Measurements from ENCODE around the gene ZFR. TPM values are rescaled to one million over a fixed set of nuclear protein-coding genes. Genes with fewer than 3 reads are reported as not detected.
"Not testable (repeated sequence)": the region's sequence is repeated elsewhere in the genome, so short reads cannot be mapped to it uniquely, and the experiment has no call there.

ZFR gene
- polyA plus RNA-seq, 3 donors = 29.8 to 81.8 (median 62.3) TPM

GRCh38 chr5:32403760-32404159 lies 40.8 kb downstream of the ZFR start:
- Histone ChIP-seq H3K79me2 (ENCODE audit: insufficient read depth, low read length) (peaks cover 10% of the 10 kb centered on the region), H3K27me3 (ENCODE audit: control insufficient read depth in 2 of 2, insufficient read depth in 2 of 2, low read length in 2 of 2) (no peaks in the 10 kb centered on the region), H3K4me2 (replicated peaks; ENCODE audit: extremely low read depth, low read length, poor library complexity, severe bottlenecking) (no peak overlapping the region), H3K27ac (ENCODE audit: low read depth in 1 of 2, low read length in 2 of 2) (no peak overlapping the region), H4K20me1 (ENCODE audit: insufficient read depth, low read length) (peaks cover 13% of the 10 kb centered on the region), H3K4me1 (ENCODE audit: control insufficient read depth in 1 of 2, insufficient read depth in 2 of 2, low read length in 2 of 2) (no peaks in the 10 kb centered on the region), H3K9me3 (replicated peaks in 1 of 2; ENCODE audit: control insufficient read depth in 1 of 2, insufficient read depth in 1 of 2, low read length in 2 of 2) (no peaks in the 10 kb centered on the region), H3K9ac (ENCODE audit: insufficient read depth, low read length, poor library complexity, severe bottlenecking) (no peak overlapping the region), H3K4me3 (replicated peaks in 1 of 3; ENCODE audit: low read depth in 2 of 3, low read length in 3 of 3) (no peak overlapping the region), H3K36me3 (replicated peaks in 1 of 2; ENCODE audit: control insufficient read depth in 1 of 2, insufficient read depth in 2 of 2, low read length in 2 of 2) (peaks cover 99 to 100% of the 10 kb centered on the region in 2 donors), H2AFZ (ENCODE audit: insufficient read depth, low read depth, low read length, poor library complexity, severe bottlenecking) (no peak overlapping the region)
- intact Hi-C loops (cut with micrococcal nuclease) = no loop called here
- H3K4me3 Mint-ChIP-seq = no peak overlapping the region
- H3K27ac Mint-ChIP-seq = no peak overlapping the region
- H3K4me1 Mint-ChIP-seq = no peaks in the 10 kb centered on the region
- H3K36me3 Mint-ChIP-seq = peaks cover 85 to 87% of the 10 kb centered on the region in 2 donors
- WGBS (ENCODE audit: insufficient coverage) = 96% methylated on average over 3 of the region's 6 CpGs
- no peaks in the 10 kb centered on the region for H3K27me3 Mint-ChIP-seq (ENCODE audit: low read depth in 3 of 3)
- no peaks in the 10 kb centered on the region for H3K9me3 Mint-ChIP-seq
- DNase-seq = no peak
- TF ChIP-seq CTCF (IDR thresholded peaks at IDR 0.05) = no peak

GRCh38 chr5:32400401-32400800 lies 44.1 kb downstream of the ZFR start:
- no peak for TF ChIP-seq CTCF (IDR thresholded peaks at IDR 0.05)
- 100% methylated on average over 1 of the region's 1 CpG for whole genome bisulfite sequencing (ENCODE audit: insufficient coverage)
- Histone ChIP-seq H3K4me3 (replicated peaks in 1 of 3; ENCODE audit: low read depth in 2 of 3, low read length in 3 of 3) (no peak overlapping the region), H3K27me3 (ENCODE audit: control insufficient read depth in 2 of 2, insufficient read depth in 2 of 2, low read length in 2 of 2) (no peaks in the 10 kb centered on the region), H3K79me2 (ENCODE audit: insufficient read depth, low read length) (peaks cover 7% of the 10 kb centered on the region), H3K4me1 (ENCODE audit: control insufficient read depth in 1 of 2, insufficient read depth in 2 of 2, low read length in 2 of 2) (peaks cover 0 to 4% of the 10 kb centered on the region in 2 donors), H3K36me3 (replicated peaks in 1 of 2; ENCODE audit: control insufficient read depth in 1 of 2, insufficient read depth in 2 of 2, low read length in 2 of 2) (peaks cover 96 to 99% of the 10 kb centered on the region in 2 donors), H2AFZ (ENCODE audit: insufficient read depth, low read depth, low read length, poor library complexity, severe bottlenecking) (no peak overlapping the region), H3K27ac (ENCODE audit: low read depth in 1 of 2, low read length in 2 of 2) (no peak overlapping the region), H3K9ac (ENCODE audit: insufficient read depth, low read length, poor library complexity, severe bottlenecking) (no peak overlapping the region), H3K4me2 (replicated peaks; ENCODE audit: extremely low read depth, low read length, poor library complexity, severe bottlenecking) (no peak overlapping the region), H3K9me3 (replicated peaks in 1 of 2; ENCODE audit: control insufficient read depth in 1 of 2, insufficient read depth in 1 of 2, low read length in 2 of 2) (no peaks in the 10 kb centered on the region), H4K20me1 (ENCODE audit: insufficient read depth, low read length) (peaks cover 9% of the 10 kb centered on the region)
- H3K4me1 Mint-ChIP-seq = no peaks in the 10 kb centered on the region
- no peaks in the 10 kb centered on the region for H3K27me3 Mint-ChIP-seq (ENCODE audit: low read depth in 3 of 3)
- DNase-seq = no peak
- no peak overlapping the region for H3K4me3 Mint-ChIP-seq
- peaks cover 77 to 93% of the 10 kb centered on the region in 2 donors for H3K36me3 Mint-ChIP-seq
- peak overlapping the region in 5 of 7 donors; percentile 5 to 44 (median 36) for H3K27ac Mint-ChIP-seq
- peaks cover 0 to 1% (median 0%) of the 10 kb centered on the region in 7 donors for H3K9me3 Mint-ChIP-seq
- intact Hi-C loops (cut with micrococcal nuclease) = no loop called here

- H3K36me3 Mint-ChIP-seq = peaks cover 78 to 92% of the 10 kb centered on the region in 2 donors
- not testable (repeated sequence) for H3K4me1 ChIP-seq (ENCODE audit: control insufficient read depth in 1 of 2, insufficient read depth in 2 of 2, low read length in 2 of 2); H3K4me3 Mint-ChIP-seq; H3K4me3 ChIP-seq (replicated peaks in 1 of 3; ENCODE audit: low read depth in 2 of 3, low read length in 3 of 3); DNase-seq; H3K27ac ChIP-seq (ENCODE audit: low read depth in 1 of 2, low read length in 2 of 2); H3K4me1 Mint-ChIP-seq; H3K4me2 ChIP-seq (replicated peaks; ENCODE audit: extremely low read depth, low read length, poor library complexity, severe bottlenecking); H3K27me3 Mint-ChIP-seq (ENCODE audit: low read depth in 3 of 3); H4K20me1 ChIP-seq (ENCODE audit: insufficient read depth, low read length); H3K9ac ChIP-seq (ENCODE audit: insufficient read depth, low read length, poor library complexity, severe bottlenecking); H2AFZ ChIP-seq (ENCODE audit: insufficient read depth, low read depth, low read length, poor library complexity, severe bottlenecking); H3K9me3 ChIP-seq (replicated peaks in 1 of 2; ENCODE audit: control insufficient read depth in 1 of 2, insufficient read depth in 1 of 2, low read length in 2 of 2); H3K27me3 ChIP-seq (ENCODE audit: control insufficient read depth in 2 of 2, insufficient read depth in 2 of 2, low read length in 2 of 2); H3K9me3 Mint-ChIP-seq; H3K79me2 ChIP-seq (ENCODE audit: insufficient read depth, low read length)
- 100% methylated on average over 7 of the region's 10 CpGs for WGBS (ENCODE audit: insufficient coverage)
- peak overlapping the region in 1 of 7 donors; percentile 62 for H3K27ac Mint-ChIP-seq
- intact Hi-C loops (cut with micrococcal nuclease) = loop anchor here in 1 of 2 donors (5.0 to 10.0 kb wide), 3 partner anchors 49 to 224 kb away; partner anchors contain the start of gene GOLPH3
- peaks cover 95 to 99% of the 10 kb centered on the region in 2 donors for H3K36me3 ChIP-seq (replicated peaks in 1 of 2; ENCODE audit: control insufficient read depth in 1 of 2, insufficient read depth in 2 of 2, low read length in 2 of 2)
Observed at GRCh38 chr5:32398754-32399153, 45.8 kb downstream of the ZFR start.

Measured in CD14-positive monocyte (primary cell).